ENCODE measurements around the gene TEC. TPM values are rescaled to one million over a fixed set of nuclear protein-coding genes. Genes with fewer than 3 reads are reported as not detected.

The TEC gene
- polyA plus RNA-seq, 10 donors = 0.57 to 1.1 (median 0.83) TPM

- DNase-seq = no peak
These were observed 143.0 kb downstream of the TEC start for GRCh38 chr4:48126621-48127020.

DNA sequence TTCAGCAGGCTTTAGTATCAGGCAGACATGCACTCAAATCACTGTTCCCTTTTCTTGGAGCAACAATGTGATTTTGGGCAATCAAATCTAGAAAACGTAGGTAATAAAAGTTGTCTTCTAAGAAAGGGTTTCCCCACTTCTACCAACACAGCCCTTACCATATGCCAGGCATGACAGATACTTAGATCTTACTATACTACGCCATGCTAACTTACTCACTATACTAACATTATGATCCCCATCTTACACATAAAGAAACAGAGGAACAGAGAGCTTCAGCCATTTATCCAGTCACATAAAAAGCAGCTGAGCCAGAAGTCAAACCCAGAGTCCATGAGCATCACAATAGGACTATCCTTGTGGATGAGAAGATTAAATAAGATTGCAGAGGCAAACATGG is 144.8 kb downstream of the TEC start:
- no peak for DNase-seq

GRCh38 chr4:48122756-48123155 is 146.9 kb downstream of the TEC start:
- DNase-seq = no peak

DNA sequence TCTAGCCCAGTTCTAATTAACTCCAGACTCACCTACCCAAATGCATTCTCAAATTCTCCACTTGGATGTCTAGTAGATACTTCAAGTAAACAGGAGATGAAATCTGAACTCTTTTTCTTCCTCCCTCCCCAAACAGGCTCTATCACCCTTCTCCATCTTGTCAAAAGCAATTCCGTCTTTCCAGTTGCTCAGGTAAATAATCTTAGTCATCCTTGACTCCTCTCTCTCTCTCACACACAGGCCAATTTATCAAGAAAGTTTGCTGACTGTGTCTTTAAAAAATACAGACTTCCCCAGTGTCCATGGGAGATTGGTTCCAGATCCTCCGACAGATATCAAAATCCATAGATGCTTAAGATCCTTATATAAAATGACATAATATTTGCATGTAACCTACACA is 148.5 kb downstream of the TEC start:
- no peak for DNase-seq

DNA sequence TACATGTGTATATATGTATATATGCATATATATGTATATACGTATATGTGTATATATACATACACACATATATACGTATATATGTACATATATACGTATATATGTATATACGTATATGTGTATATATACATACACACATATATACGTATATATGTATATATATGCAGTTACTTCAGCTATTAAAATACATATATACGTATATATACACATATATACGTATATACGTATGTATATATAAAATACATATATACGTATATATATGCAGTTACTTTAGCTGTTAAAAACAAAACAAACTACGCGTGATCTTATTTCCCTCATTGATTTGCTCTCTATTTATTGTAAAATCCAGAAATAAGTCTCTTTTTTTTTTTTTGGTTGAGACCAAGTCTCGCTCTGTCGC is 149.5 kb downstream of the TEC start:
- DNase-seq = no peak

DNA sequence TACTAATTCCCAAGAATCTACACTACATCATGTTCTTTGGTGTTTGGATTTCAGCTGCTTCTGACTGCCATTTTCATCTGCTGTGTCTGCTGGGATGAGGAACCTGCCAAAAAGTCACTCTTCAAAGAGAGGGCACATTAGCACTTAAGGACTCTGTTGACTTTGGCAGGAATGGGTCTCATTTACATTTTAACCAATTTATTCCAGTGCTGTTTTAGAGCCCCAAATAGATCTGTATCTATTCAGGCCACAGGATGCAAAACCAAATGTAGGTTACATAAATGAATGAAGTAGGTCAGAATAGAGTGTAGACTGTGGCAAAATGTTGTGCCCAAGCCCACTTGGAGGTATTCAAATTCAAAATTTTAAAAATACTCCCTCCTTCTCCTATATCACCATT is 150.0 kb downstream of the TEC start:
- no peak for DNase-seq

- no peak for DNase-seq
These were observed 151.6 kb downstream of the TEC start for GRCh38 chr4:48118081-48118480.

- DNase-seq = no peak
These were observed 153.1 kb downstream of the TEC start for GRCh38 chr4:48116582-48116981.

GRCh38 chr4:48114412-48114811 is 155.2 kb downstream of the TEC start:
- no peak for DNase-seq

- no peak for DNase-seq
These were observed 157.5 kb downstream of the TEC start for GRCh38 chr4:48112017-48112667.

- DNase-seq = no peak
These were observed 159.1 kb downstream of the TEC start for GRCh38 chr4:48110452-48110978.

GRCh38 chr4:48109413-48110263 is 160.0 kb downstream of the TEC start:
- DNase-seq = peak in 2 of 3 donors; percentile 16 to 19

GRCh38 chr4:48108309-48109073 is 161.1 kb downstream of the TEC start:
- DNase-seq = no peak

GRCh38 chr4:48105230-48105629 is 164.4 kb downstream of the TEC start:
- DNase-seq = no peak

DNA sequence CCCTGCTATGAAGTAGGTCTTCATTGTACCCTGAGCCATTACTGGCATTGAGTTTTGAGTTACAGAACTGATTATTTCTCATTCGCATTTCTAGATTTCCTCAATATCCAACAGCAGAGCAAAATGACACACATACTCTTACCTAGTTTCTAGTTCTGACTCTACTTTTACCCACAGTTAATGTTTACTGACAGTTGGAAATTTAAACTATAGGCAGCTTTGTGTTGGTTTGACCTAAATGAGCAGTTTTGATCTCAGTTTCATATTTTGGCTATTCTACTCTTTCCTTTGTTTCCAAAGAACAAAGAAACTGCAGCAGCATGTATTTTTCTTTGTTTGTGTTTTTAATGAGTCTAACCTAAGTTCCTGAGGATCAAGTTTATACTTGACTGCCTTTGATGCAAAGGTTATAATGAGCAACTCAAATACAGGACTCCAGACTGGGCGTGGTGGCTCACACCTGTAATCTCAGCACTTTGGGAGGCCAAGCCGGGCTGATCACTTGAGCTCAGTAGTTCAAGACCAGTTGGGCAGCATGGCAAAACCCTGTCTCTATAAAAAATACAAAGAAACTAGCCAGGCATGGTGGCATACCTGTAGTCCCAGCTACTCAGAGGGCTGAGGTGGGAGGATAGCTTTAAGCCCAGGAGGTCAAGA is 166.0 kb downstream of the TEC start:
- no peak for DNase-seq

DNA sequence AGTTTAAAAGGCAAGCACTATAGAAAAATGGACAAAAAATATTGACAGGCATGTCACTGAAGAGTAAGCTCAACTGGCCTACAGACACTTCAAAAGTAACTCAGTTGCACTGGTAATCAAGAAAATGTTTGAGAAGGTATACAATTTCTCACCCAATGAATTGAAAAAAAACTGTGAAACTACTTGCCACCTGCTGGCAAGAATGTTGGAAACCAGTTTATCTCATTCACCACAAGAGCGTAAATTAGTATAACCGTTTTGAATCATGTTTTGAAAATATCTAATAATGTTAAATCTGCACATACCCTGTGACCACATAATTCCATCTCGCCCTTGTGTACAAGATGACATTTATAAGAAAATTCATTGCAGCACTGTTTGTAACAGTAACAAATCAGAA is 167.3 kb downstream of the TEC start:
- no peak for DNase-seq

DNA sequence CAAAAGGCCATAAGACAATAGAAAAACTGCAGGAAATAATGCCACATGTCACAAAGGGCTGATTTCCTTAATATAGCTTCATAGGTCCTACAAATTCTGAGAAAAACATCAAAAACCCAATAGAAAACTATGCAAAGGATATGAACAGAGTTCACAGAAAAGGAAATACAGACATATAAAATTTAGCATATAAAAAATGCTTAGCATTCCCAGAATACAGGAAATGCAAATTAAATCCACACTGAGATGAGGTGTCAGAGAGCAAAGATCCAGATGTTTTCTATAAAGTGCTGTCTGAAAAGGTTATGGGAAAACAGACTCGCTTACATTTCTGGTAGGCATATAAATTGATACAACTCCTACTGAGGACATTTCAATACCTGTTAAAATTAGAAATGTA is 169.4 kb downstream of the TEC start:
- DNase-seq = no peak

DNA sequence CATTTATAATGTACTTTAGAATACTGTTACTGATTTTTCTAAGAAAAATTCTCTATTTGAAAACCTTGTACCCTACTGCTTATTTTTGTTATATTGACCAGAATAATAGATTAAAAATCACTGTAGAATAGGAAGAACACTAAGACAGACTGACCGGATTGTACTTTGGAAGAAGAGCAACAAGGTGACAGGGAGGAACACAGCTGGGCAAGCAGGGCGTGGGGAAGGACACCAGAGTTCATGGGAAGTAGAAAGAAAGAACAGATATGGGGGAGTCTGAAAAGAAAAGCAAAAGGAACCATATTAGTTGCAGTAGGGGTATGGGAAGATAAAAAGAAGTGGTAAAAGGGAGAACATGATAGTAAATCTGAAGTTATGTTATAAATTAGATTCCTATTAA is 174.2 kb downstream of the TEC start:
- DNase-seq = no peak

DNA sequence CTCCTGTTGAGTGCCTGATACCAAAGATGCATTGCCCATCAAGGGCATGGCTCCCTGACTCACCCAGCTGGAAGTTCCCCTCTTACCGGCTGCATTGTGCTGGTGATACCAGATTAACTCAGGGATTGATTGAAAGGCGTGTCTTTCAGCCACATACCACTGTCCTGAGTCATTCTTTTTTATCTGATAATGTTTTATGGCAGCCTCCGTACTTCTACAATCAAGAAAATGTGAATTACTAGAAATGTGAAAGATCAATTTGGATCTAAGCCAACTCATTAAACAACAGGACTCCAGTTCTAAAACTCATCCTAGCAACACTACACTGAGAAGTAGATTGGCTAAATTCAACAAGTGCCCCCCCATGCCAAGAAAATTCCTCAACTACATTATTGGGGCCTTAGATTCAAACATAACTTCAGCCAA is 175.6 kb downstream of the TEC start:
- no peak for DNase-seq

- DNase-seq = no peak
These were observed 179.0 kb downstream of the TEC start for GRCh38 chr4:48090621-48091020.

- no peak for DNase-seq
These were observed 183.6 kb downstream of the TEC start for GRCh38 chr4:48085821-48086589.
